GM12801 (cell line): Measurements from ENCODE around the gene MROH2A.

ENCODE experiments used
- CTCF ChIP-seq: IDR thresholded peaks from one replicate; pipeline ENCODE4 v1.5.1; 2011; ENCODE audit warnings: control low read depth; ENCODE audit not compliant: insufficient read length; ENCODE audit errors: extremely low read depth

MROH2A gene

GRCh38 chr2:233846387-233847247 lies 68.5 kb downstream of the MROH2A start:
- no peak for TF ChIP-seq CTCF

- TF ChIP-seq CTCF = no peak
These were observed 69.2 kb downstream of the MROH2A start for GRCh38 chr2:233847248-233847898.

- TF ChIP-seq CTCF = no peak
These were observed 70.1 kb downstream of the MROH2A start for GRCh38 chr2:233848276-233848675.

- TF ChIP-seq CTCF = no peak
These were observed 71.6 kb downstream of the MROH2A start for GRCh38 chr2:233849607-233850271.

- no peak for TF ChIP-seq CTCF
These were observed 72.6 kb downstream of the MROH2A start for GRCh38 chr2:233850745-233851144.

- no peak for TF ChIP-seq CTCF
These were observed 73.0 kb downstream of the MROH2A start for GRCh38 chr2:233851169-233851568.

GRCh38 chr2:233852056-233852455 lies 73.9 kb downstream of the MROH2A start:
- no peak for TF ChIP-seq CTCF
